H9 (cell line): ENCODE data around the gene FRMD4B. TPM values are rescaled to one million over a fixed set of nuclear protein-coding genes. Genes with fewer than 3 reads are reported as not detected.

Experiments
- DNase-seq: peaks from one replicate; pipeline ENCODE4 v3.0.0-alpha.2; 2017
- H2AFZ ChIP-seq: one replicate; pipeline ENCODE4 v1.6.1; 2013; ENCODE audit warnings: mild to moderate bottlenecking, low read length, control low read depth, moderate library complexity
- H2AK5ac ChIP-seq: 2 replicates; pipeline ENCODE4 v1.6.1; 2013; ENCODE audit warnings: low read length, control low read depth, mixed read lengths; ENCODE audit not compliant: insufficient read length
- H2BK120ac ChIP-seq: one replicate; pipeline ENCODE4 v1.6.1; 2013; ENCODE audit warnings: low read depth, mild to moderate bottlenecking, low read length, control low read depth, inconsistent platforms; ENCODE audit not compliant: poor library complexity, severe bottlenecking
- H2BK12ac ChIP-seq: 2 replicates; pipeline ENCODE4 v1.6.1; 2013; ENCODE audit warnings: low read length, control low read depth, mixed read lengths, low read depth; ENCODE audit not compliant: insufficient read length
- H2BK15ac ChIP-seq: 2 replicates; pipeline ENCODE4 v1.6.1; 2013; ENCODE audit warnings: low read depth, low read length, control low read depth
- H2BK20ac ChIP-seq: one replicate; pipeline ENCODE4 v1.6.1; 2013; ENCODE audit warnings: low read depth, mild to moderate bottlenecking, low read length, control low read depth, inconsistent platforms; ENCODE audit not compliant: poor library complexity, severe bottlenecking
- H2BK5ac ChIP-seq: 2 replicates; pipeline ENCODE4 v1.6.1; 2013; ENCODE audit warnings: low read length, control low read depth, mixed read lengths; ENCODE audit not compliant: insufficient read length
- H3K14ac ChIP-seq: 2 replicates; pipeline ENCODE4 v1.6.1; 2013; ENCODE audit warnings: low read length, control low read depth; ENCODE audit not compliant: insufficient read depth
- H3K18ac ChIP-seq: 2 replicates; pipeline ENCODE4 v1.6.1; 2013; ENCODE audit warnings: low read depth, mild to moderate bottlenecking, mixed read lengths, low read length, control low read depth; ENCODE audit not compliant: insufficient read length
- H3K23ac ChIP-seq: 2 replicates; pipeline ENCODE4 v1.6.1; 2013; ENCODE audit warnings: low read length, control low read depth, mixed read lengths, low read depth; ENCODE audit not compliant: insufficient read length
- H3K23me2 ChIP-seq: 2 replicates; pipeline ENCODE4 v1.6.1; 2013; ENCODE audit warnings: low read depth, mild to moderate bottlenecking, mixed read lengths, low read length, control low read depth; ENCODE audit not compliant: insufficient read length, poor library complexity, severe bottlenecking
- H3K27ac ChIP-seq: 2 replicates; pipeline ENCODE4 v1.5.1; 2013; ENCODE audit warnings: low read length, control low read depth, mixed read lengths, low read depth; ENCODE audit not compliant: insufficient read length
- H3K27me3 ChIP-seq: 2 replicates; pipeline ENCODE4 v1.6.1; 2013; ENCODE audit warnings: low read length, control low read depth, inconsistent platforms; ENCODE audit not compliant: insufficient read depth
- H3K4ac ChIP-seq: 2 replicates; pipeline ENCODE4 v1.6.1; 2013; ENCODE audit warnings: low read depth, mild to moderate bottlenecking, control low read depth, inconsistent platforms, low read length, moderate library complexity
- H3K4me1 ChIP-seq: 2 replicates; pipeline ENCODE4 v1.6.1; 2013; ENCODE audit warnings: low read length, control low read depth, inconsistent platforms; ENCODE audit not compliant: insufficient read depth
- H3K4me2 ChIP-seq: 2 replicates; pipeline ENCODE4 v1.6.1; 2013; ENCODE audit warnings: low read length, control low read depth, mixed read lengths; ENCODE audit not compliant: insufficient read length, insufficient read depth
- H3K56ac ChIP-seq: 2 replicates; pipeline ENCODE4 v1.6.1; 2013; ENCODE audit warnings: low read depth, mild to moderate bottlenecking, mixed read lengths, low read length, control low read depth; ENCODE audit not compliant: insufficient read length
- H3K79me1 ChIP-seq: 2 replicates; pipeline ENCODE4 v1.6.1; 2013; ENCODE audit warnings: low read depth, mild to moderate bottlenecking, moderate library complexity, low read length, control low read depth, inconsistent platforms; ENCODE audit not compliant: insufficient read depth, poor library complexity, severe bottlenecking
- H3K79me2 ChIP-seq: 2 replicates; pipeline ENCODE4 v1.6.1; 2013; ENCODE audit warnings: low read length, control low read depth, inconsistent platforms; ENCODE audit not compliant: insufficient read depth
- H3K9ac ChIP-seq: 2 replicates; pipeline ENCODE4 v1.6.1; 2013; ENCODE audit warnings: low read length, control low read depth, mixed read lengths; ENCODE audit not compliant: insufficient read length; ENCODE audit errors: extremely low read depth
- H3K9me3 ChIP-seq: one replicate; pipeline ENCODE4 v1.6.1; 2013; ENCODE audit warnings: low read depth, low read length, inconsistent platforms; ENCODE audit not compliant: control insufficient read depth
- H3T11ph ChIP-seq: one replicate; pipeline ENCODE4 v1.6.1; 2013; ENCODE audit warnings: mild to moderate bottlenecking, low read length, control low read depth, inconsistent platforms
- H4K20me1 ChIP-seq: one replicate; pipeline ENCODE4 v1.6.1; 2013; ENCODE audit not compliant: control insufficient read depth, insufficient read length, insufficient read depth
- H4K5ac ChIP-seq: 2 replicates; pipeline ENCODE4 v1.6.1; 2013; ENCODE audit warnings: low read depth, mild to moderate bottlenecking, mixed read lengths, low read length, control low read depth; ENCODE audit not compliant: insufficient read length
- H4K8ac ChIP-seq: replicated peaks from 2 replicates; pipeline ENCODE4 v1.6.1; 2013; ENCODE audit warnings: low read length, control low read depth, mixed read lengths, low read depth; ENCODE audit not compliant: insufficient read length
- H4K91ac ChIP-seq: 2 replicates; pipeline ENCODE4 v1.6.1; 2013; ENCODE audit warnings: low read depth, mild to moderate bottlenecking, moderate library complexity, mixed read lengths, low read length, control low read depth; ENCODE audit not compliant: insufficient read length
- H3K27ac Mint-ChIP-seq, 3 experiments: 2 replicates in 2 of 3; 3 replicates in 1 of 3; pipeline ENCODE4 v1.8.0; 2020 to 2021; ENCODE audit warnings: mixed read lengths in 3 of 3, mild to moderate bottlenecking in 1 of 3, moderate library complexity in 1 of 3
- H3K27me3 Mint-ChIP-seq: 2 replicates; pipeline ENCODE4 v1.8.0; 2021; ENCODE audit warnings: low read depth, mild to moderate bottlenecking, moderate library complexity, mixed read lengths
- H3K36me3 Mint-ChIP-seq, 3 experiments: 2 replicates in 2 of 3; 3 replicates in 1 of 3; pipeline ENCODE4 v1.8.0; 2020 to 2021; ENCODE audit warnings: low read depth in 3 of 3, mixed read lengths in 3 of 3; ENCODE audit not compliant: insufficient read depth in 1 of 3
- H3K4me1 Mint-ChIP-seq, 2 experiments: 2 replicates each; pipeline ENCODE4 v1.8.0; 2020; ENCODE audit warnings: mixed read lengths in 2 of 2
- H3K4me3 Mint-ChIP-seq, 2 experiments: 2 replicates in 1 of 2; 3 replicates in 1 of 2; pipeline ENCODE4 v1.8.0; 2020 to 2021; ENCODE audit warnings: mild to moderate bottlenecking in 2 of 2, mixed read lengths in 2 of 2, moderate library complexity in 1 of 2
- H3K9me3 Mint-ChIP-seq, 2 experiments: 2 replicates in 1 of 2; 3 replicates in 1 of 2; pipeline ENCODE4 v1.8.0; 2020; ENCODE audit warnings: mild to moderate bottlenecking in 2 of 2, mixed read lengths in 2 of 2, moderate library complexity in 1 of 2
- WGBS: extraction: QIAGEN DNeasy Blood & Tissue Kit; methylation state at CpG from one replicate; pipeline ENCODE4 v1.1.7; 2013; ENCODE audit warnings: missing lambda C conversion rate, low lambda C conversion rate, mixed read lengths; ENCODE audit not compliant: insufficient read length; ENCODE audit errors: extremely low coverage; 5-methylcytosine and 5-hydroxymethylcytosine counted together
- total RNA-seq: library from RNA; stranded (reverse); gene quantifications from 2 replicates; pipeline ENCODE4 v1.2.1, GENCODE V29; 2021
- TF ChIP-seq, protein P1 (sequence below): fragments of 200-600 bp; sonication (generic); conservative IDR thresholded peaks from 3 replicates; pipeline ENCODE4 v1.8.0; 2021; ENCODE audit warnings: antibody characterized with exemption, mild to moderate bottlenecking

Gene FRMD4B
- total RNA-seq, 1 experiment from 2014 or later = 3.4 TPM

DNA sequence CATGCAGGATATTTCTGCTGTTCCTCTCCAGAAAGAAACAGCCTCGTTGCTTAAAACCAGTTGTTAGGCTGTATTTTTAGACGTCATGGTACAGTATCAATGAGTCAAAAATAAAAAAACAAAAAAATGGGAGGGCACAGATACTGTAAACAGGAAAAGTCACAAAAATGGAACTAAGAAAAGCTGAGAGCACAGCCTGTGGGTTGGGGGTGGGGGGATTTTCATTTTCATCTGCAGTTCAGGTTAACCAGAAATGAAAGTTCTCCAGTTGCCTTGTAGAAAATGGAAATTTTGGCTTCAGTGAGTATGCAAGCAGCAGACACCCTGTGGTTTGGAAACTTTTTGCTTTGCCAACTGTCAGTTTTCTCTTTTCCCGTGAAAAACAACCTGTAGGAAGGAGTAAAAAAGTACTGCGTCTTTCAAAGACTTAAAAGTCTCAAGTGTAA lies 59.0 kb downstream of the FRMD4B start:
- Histone ChIP-seq H3K23me2 (no peaks in the 10 kb centered on the region), H2BK5ac (no peak overlapping the region), H4K20me1 (no peaks in the 10 kb centered on the region), H2AK5ac (no peak overlapping the region), H3K4me2 (no peak overlapping the region), H4K8ac (no peak overlapping the region), H3K27me3 (no peaks in the 10 kb centered on the region), H4K5ac (no peak overlapping the region), H3K9ac (no peak overlapping the region), H2BK12ac (no peak overlapping the region), H3K56ac (no peak overlapping the region), H3K79me2 (no peaks in the 10 kb centered on the region), H3K79me1 (no peaks in the 10 kb centered on the region), H2AFZ (no peak overlapping the region), H3K14ac (no peak overlapping the region), H3K4me1 (no peaks in the 10 kb centered on the region), H2BK15ac (no peak overlapping the region), H3K18ac (no peak overlapping the region), H2BK20ac (no peak overlapping the region), H3K23ac (no peak overlapping the region), H3K27ac (no peak overlapping the region), H3K9me3 (no peaks in the 10 kb centered on the region), H2BK120ac (no peak overlapping the region), H3K4ac (no peak overlapping the region), H4K91ac (no peak overlapping the region), H3T11ph (no peak overlapping the region)
- no peaks in the 10 kb centered on the region; a peak in 1 of 5 replicates for H3K9me3 Mint-ChIP-seq
- TF ChIP-seq, protein P1, sequence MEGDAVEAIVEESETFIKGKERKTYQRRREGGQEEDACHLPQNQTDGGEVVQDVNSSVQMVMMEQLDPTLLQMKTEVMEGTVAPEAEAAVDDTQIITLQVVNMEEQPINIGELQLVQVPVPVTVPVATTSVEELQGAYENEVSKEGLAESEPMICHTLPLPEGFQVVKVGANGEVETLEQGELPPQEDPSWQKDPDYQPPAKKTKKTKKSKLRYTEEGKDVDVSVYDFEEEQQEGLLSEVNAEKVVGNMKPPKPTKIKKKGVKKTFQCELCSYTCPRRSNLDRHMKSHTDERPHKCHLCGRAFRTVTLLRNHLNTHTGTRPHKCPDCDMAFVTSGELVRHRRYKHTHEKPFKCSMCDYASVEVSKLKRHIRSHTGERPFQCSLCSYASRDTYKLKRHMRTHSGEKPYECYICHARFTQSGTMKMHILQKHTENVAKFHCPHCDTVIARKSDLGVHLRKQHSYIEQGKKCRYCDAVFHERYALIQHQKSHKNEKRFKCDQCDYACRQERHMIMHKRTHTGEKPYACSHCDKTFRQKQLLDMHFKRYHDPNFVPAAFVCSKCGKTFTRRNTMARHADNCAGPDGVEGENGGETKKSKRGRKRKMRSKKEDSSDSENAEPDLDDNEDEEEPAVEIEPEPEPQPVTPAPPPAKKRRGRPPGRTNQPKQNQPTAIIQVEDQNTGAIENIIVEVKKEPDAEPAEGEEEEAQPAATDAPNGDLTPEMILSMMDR = no peak
- H3K4me1 Mint-ChIP-seq = peaks cover 0 to 9% of the 10 kb centered on the region in 2 experiments; a peak in 2 of 4 replicates
- H3K27me3 Mint-ChIP-seq = no peaks in the 10 kb centered on the region
- no peak overlapping the region for H3K4me3 Mint-ChIP-seq
- no CpG with 5 or more reads among the region's 4 CpGs for WGBS
- DNase-seq = no peak
- peak overlapping the region in 1 of 3 experiments; percentile 63; a peak in 1 of 7 replicates for H3K27ac Mint-ChIP-seq
- H3K36me3 Mint-ChIP-seq = no peaks in the 10 kb centered on the region; a peak in 1 of 7 replicates
